Measurements from ENCODE around the gene TEX2. TPM values are rescaled to one million over a fixed set of nuclear protein-coding genes. Genes with fewer than 3 reads are reported as not detected.

TEX2 gene
- total RNA-seq, 1 donor from 2014 or later: 35.1 TPM

Other genes starting within 250 kb of the TEX2 start
- gene ICAM2, start 242.6 kb downstream of the TEX2 start, total RNA-seq: 5.3 TPM
- 30.9 TPM for gene ERN1, start 133.1 kb downstream of the TEX2 start, total RNA-seq
- gene PECAM1, start 127.6 kb upstream of the TEX2 start, total RNA-seq: 20.2 TPM
- gene MILR1, start 185.9 kb upstream of the TEX2 start, total RNA-seq: 0.33 TPM
- 9.0 TPM for gene POLG2, start 233.8 kb upstream of the TEX2 start, total RNA-seq
- 245 TPM for gene DDX5, start 243.0 kb upstream of the TEX2 start, total RNA-seq
- gene CEP95, start 243.7 kb upstream of the TEX2 start, total RNA-seq: 11.1 TPM

Data from left lobe of liver (tissue), 1 donor.